Activated T-helper 9 cell treated with anti-CD3 and anti-CD28 coated beads, Interleukin-2, amount 50 U/mL, for 16 hours (primary cell): Measurements from ENCODE around the gene SLC11A1.

Experiments used
- DNase-seq: peaks from one replicate; pipeline ENCODE4 v3.0.0-alpha.2; 2020; ENCODE audit warnings: low read depth

SLC11A1 gene, protein sequence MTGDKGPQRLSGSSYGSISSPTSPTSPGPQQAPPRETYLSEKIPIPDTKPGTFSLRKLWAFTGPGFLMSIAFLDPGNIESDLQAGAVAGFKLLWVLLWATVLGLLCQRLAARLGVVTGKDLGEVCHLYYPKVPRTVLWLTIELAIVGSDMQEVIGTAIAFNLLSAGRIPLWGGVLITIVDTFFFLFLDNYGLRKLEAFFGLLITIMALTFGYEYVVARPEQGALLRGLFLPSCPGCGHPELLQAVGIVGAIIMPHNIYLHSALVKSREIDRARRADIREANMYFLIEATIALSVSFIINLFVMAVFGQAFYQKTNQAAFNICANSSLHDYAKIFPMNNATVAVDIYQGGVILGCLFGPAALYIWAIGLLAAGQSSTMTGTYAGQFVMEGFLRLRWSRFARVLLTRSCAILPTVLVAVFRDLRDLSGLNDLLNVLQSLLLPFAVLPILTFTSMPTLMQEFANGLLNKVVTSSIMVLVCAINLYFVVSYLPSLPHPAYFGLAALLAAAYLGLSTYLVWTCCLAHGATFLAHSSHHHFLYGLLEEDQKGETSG

DNA sequence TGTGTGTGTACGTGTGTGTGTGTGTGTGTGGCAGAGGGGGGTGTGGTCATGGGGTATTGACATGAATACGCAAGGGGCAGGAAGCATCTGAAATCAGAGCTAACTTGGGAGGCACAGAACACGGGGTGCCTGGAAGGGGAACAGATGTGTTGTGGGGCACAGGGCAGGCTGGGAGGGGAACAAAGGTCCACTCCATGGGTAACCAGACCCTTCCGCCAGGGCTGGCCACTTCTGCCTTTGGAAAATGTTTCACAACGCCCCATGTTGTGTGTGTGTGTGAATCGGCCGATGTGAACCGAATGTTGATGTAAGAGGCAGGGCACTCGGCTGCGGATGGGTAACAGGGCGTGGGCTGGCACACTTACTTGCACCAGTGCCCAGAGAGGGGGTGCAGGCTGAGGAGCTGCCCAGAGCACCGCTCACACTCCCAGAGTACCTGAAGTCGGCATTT, at the start of gene SLC11A1:
Gene SLC11A1 (plus strand): TSS at position 358 of the 451 bp plus-strand sequence. CDS start 96 bp downstream, outside the sequence.
- DNase-seq, result no peak

DNA sequence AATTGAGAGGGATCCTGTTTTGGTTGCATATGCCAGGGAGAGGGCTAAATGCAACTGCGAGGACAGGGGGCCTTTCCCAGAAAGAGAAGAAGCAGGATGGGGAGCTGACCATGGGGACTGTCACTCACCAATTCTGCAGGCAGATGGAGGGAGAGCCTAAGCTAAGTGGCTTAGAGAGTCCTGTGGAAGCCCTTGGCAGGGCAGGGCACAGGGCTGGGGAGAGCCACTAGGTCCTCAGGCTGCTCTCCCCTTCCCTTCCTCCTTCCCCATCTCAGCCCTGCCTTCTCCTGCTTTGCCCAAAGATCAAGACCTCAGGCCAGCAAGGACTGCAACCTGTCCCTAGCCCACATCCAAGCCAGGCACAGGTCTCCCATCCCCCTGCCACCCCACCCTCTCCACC, 49.8 kb upstream of the SLC11A1 start:
- DNase-seq, result no peak

DNA sequence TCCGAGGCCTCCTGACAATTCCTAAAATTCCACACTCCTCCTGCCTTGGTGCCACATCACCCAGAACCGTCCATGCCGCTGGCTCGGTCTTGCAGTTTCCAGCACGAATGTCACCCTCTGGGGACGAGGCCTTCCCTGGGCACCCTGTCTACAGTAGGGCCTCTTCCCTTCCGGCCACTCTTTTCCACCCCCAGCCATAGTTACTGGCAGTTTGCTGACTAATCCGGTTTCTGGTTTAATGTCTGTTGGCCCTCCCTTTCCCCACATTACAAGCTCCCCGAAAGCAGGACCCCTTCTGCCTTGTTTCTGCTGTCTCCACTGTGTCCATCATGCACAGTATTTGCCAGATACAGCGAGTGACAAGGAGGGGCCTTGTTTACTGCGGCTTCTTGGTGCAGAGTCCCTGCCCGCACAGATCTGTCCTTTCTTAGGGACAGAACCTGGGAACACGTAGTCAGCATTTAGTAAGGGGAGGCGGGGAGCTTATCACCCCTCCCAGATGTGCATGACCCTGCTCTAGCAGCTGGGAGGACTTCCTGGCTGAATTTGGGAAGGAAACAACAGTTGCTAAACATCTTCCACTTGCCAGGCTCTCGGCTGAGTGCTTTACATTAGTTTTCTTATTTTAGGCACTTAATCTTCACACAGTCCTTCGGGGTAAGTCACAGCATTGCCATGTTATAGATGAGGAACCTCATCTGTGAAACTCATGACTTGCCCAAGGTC, 49.0 kb upstream of the SLC11A1 start:
- DNase-seq, result no peak

DNA sequence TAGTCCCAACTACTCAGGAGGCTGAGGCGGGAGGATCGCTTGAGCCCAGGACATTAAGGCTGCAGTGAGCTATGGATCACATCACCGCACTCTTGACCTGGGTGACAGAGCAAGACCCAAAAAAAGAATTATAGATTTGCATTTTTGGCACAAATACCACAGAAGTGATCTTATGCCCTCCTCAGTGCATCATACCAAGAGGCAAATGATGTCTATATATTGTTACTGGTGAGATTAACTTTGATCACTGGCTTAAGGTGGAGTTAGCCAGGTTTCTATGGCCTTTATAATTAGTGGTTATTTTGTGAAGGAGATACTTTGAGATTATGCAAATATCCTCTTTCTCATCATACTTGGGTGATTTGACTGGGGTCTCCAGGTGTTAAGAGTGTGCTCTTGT, 47.5 kb upstream of the SLC11A1 start:
- DNase-seq, result no peak

DNA sequence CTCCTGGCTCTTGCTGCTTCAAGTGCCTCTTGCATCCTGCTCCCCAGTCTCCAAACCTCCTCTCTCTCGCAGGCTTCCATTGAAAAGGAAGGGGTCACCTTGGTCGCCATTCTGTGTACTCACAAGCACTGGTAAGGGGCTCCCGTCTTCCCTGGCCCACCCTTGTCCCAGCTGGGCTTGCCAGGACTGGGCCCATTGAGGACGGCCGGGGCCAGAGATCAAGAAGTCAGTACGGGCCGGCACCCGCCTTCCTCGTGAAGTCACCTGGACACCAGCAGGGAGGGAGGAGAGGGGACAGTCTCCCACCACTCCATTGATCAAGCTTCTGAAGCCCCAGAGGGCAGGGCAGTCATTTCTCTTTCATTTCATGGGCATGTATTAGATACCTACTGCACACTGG, 41.4 kb upstream of the SLC11A1 start:
- DNase-seq, result no peak

DNA sequence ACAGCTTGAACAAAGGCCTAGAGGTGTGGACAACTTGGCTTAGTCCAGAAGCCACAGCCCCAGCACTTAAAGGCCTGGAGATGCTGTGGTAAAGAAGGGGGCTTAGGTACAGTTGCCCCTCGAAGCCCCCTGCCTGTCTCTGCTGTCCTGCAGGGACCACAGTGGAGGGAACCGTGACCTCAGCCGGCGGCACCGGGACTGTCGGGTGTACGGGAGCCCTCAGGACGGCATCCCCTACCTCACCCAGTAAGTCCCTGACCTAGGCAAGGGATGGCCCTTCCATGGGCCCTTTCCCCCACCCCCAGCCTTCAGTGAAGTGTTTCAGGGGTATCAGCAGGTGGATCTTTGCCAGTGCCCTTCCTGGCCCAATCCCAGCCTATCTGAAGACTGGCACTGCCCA, 40.7 kb upstream of the SLC11A1 start:
- DNase-seq, result no peak

DNA sequence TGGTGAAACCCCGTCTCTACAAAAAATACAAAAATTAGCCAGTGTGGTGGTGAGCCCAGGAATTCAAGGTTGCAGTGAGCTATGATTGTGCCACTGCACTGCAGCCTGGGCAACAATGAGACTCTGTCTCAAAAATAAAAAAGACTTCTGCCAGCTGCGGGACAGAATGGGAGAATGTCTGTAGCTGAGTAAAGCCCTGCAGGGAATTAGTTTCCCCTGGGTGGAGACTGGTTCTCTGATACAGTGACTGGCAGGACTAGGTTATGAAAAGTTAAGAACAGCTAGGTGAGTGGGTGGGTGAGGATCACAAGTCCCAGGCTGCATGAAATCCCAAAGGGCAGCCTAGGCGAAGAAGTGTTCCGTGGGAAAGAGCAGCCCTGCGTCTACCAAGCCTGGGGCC, 39.2 kb upstream of the SLC11A1 start:
- no peak for DNase-seq

DNA sequence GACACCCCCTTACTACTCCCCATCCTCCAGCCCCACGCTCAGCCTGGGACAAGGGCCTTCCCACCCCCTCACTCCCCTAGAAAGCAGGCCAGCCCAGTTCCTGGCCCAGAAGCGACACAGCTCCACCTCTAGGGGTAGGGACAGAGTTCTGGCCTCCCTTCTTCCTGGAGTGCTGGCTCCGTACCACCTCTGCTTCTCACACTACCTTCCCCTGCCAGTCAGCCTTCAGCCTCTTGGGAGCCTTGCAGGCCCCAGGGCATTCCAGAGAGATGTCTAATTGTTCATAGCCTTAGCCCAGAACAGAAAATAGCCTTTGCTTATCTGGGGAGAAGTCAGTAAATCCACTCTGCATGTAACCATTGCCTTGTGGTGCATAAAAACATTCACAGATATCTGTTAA, 38.5 kb upstream of the SLC11A1 start:
- DNase-seq, result no peak

DNA sequence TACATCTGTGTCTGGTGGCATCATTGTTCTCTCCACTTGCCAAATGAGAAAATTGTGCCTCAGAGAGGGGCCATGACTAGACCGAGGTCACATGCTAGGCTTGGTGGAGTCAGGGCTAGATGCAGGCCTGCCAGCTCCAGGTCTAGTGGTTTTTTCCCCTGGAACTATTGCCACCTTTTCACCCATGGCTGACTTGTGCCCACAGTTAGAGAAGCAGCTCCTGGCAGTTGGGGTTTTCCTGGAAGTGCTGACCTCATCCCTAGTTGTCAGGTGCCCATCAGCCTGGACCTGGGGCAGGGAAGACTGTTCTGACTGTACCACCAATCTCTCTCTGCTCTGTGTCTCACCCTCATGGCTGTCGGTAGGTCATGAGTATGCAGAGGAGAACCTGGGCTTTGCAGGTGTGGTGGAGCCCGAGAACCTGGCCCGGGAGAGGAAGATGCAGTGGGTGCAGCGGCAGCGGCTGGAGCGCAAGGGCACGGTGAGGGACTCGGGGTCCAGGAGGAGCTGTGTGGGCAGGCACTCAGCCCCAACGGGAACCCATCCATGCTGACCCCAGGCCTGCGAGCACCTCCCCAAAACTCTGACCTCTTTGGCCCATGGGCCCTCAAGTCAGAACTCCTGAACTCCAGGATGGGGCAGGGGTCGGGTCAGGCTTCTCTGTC, 37.9 kb upstream of the SLC11A1 start:
- DNase-seq, result no peak

DNA sequence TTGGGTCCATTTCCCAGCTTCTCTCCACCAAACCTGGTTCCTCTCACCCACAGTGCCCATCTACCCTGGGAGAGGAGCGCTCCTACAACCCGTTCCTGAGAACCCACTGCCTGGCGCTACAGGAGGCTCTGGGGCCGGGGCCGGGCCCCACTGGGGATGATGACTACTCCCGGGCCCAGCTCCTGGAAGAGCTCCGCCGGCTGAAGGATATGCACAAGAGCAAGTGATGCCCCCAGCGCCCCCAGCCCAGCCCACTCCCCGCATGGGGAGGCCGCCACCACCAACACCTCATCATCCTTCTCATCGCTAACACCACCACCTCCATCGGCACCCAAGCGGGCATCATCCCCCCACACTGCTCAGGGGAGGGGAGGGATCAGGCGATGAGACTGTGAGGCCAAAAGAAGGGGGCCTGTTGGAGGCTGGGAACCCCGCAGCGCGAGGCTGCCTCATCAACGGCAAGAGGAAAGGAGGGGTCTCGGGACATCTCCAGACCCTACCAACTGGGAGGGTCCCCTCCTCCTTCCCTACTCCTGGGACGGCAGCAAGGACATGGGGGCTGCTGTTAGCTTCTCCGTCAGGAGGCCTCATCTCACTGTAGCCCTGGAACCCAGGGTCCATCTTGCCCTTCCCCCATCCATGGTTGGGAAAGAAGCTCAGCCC, 37.2 kb upstream of the SLC11A1 start:
- DNase-seq, result no peak

DNA sequence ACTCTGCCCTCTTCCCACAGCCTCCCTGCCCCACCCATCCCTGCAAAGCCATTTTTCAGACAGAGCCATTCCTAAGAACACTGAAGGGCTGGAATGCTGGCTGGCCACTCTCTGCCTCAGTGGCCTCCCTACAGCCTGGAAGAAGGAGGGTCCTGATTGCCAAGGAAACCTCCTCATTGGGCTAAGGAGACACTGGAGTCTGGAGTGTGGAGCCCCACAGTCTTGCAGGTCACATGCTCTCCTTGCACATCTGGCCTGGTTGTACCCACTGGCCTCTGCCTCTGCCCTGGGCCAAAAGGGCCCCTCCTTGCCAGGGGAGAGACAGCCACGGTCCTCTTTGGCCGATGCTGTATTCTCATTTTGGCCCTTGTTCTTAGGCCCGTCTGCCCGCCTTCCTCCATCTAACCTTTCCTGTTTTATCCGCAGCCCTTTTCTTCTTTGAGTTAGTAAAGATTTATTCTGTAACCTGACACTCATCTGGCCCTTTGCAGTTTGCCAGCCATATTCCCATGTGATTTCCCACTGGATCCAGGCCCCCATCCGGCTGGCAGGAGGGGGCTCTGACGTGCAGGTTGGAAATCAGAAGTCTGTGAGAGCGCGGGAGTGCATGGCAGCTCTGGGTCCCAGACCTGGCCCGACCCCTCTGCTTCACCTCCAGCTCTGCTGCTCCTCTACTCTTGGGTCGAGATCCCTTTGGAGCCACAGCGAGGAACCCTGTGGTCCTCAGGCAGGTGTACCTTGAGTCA, 36.4 kb upstream of the SLC11A1 start:
- no peak for DNase-seq

DNA sequence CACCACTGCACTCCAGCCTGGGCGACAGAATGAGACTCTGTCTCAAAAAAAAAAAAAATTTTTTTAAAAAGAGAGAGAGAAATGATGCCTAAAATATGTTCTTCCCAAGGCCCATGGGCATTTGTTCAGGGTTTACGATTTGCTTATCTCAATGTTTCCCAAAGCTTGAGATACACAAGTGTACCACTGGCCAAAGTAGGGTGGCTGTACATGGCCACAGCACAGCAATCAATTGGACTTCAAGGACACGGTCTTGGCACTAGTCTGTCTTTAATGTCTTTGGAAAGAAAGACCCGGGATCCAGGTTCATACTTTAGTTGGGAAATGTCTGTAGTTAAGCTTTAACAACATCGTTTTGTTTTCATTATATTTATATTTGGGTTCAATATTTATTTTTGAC, 34.9 kb upstream of the SLC11A1 start:
- no peak for DNase-seq

DNA sequence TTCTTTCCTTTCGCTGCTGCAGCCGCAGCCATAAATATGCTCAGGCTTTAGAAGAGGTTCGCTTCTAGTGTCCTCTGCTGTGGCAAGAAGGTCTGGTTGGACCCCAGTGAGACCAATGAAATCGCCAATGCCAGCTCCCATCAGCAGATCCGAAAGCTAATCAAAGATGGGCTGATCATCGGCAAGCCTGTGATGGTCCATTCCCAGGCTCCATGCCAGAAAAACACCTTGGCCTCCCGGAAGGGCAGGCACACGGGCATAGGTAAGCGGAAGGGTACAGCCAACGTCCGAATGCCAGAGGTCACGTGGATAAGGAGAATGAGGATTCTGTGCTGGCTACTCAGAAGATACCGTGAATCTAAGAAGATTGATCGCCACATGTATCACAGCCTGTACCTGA, 28.0 kb upstream of the SLC11A1 start:
- no peak for DNase-seq

DNA sequence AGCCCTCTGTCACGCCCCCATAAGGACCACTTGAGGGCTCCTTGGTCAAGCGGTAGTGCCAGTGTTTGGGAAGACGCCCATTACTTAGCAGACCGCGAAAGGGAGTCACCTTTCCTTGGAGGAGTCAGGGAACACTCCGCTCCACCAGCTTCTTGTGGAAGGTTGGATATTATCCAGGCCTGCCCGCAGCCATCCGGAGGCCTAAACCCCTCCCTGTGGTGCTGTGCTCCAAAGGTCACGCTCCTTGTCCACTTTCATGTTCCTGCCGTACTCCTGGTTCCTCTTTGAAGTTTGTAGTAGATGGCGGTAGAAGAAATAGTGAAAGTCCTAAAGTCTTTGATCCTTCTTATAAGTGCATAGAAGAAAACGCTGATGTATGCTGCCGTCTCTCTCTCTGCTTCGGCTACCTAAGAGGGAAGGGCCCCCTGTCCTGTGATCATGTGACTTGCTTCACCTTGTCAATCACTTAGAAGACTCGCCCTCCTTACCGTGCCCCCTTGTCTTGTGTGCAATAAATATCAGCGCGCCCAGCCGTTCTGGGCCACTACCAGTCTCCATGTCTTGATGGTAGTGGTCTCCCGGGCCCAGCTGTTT, 27.1 kb upstream of the SLC11A1 start:
- no peak for DNase-seq

DNA sequence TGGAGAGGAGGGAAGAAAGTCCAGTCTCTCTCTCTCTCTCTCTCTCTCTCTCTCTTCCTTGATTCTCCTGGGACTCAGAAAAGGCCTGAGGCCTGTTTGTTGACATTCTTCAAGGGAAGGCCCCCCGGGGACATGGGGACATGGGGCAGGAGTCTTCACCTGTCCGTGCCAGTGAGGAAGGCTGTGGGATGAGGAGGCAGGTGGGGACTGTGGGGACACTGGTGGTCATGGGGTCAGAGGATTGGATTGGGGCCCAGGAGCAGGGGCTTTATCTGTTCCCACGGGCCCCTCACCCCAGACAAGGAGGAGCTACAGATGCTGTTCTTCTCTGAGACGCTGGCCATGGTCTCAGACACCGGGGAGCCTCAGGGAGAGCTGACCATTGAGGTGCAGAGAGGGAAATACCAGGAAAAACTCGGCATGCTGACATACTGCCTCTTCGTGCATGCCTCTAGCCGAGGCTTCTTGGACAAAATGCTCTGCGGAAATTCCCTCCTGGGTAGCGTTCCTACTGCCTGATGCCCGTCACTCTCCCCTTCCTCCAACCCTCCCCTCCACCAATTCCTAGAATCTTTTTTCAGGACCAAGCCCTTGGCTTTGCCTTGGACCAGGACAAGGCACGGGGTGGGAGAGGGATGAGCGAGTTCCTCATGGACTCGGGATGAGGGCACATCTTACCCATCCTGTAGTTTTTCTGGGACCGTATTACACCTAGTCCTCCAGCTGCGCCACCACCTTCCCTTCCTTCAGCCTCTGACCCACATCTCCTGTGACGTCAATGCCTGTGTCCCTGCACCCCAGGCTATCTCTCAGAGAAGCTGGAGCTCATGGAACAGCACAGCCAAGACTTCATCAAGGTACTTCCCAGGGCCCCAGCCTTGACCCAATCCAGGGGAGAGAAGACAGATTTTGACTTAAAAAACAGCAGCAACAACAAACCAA, 24.6 kb upstream of the SLC11A1 start:
- no peak for DNase-seq

DNA sequence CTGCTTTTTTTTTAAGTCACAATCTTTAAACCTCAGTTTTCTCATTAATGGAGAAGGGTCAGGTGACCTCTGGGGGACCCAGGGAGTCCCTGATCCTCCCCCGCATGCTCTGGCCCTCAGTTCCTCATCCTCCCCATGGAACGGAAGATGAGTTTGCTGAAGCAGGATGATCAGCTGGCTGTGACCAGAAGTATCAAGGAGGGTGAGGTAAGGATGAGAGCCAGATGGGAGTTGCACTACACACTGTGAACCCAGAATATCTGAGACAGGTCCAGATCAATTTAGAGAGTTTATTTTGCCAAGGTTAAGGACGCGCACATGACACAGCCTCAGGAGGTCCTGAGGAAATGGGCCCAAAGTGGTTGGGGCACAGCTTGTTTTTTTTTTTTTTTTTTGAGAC, 21.6 kb upstream of the SLC11A1 start:
- DNase-seq, result no peak

DNA sequence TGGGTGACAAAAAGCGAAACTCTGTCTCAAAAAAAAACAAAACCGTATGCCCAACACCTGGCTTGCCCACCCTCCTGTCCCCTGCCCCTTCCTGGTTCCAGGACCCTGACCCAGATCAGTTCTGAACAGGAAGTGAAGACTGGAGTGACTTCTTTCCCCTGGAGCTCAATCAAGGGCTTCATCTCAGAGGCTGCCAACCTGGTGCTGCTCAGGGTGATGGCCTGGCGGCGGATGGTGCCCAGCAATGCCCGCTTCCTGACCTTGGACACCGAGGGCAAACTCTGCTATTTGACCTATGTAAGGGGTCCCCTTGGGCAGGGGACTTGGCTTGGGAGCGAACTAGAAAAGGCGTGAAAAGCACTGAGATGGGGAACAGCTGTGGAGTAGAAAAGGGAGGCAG, 19.5 kb upstream of the SLC11A1 start:
- no peak for DNase-seq

DNA sequence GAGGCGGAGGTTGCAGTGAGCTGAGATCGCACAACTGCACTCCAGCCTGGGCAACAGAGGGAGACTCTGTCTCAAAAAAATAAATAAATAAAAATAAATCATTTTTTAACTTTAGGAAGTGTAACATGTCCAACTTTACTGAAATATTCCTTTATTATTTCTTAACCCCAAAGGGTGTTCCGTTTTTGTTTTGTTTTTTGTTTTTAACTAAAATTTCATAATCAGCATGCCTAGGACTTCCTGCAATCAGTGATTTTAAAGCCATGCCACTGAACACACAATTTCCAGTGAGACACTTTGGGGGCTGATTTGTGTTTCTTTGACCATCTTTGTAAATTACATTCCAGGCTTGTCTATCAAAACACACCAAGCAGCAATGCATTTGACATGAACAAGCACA, 18.3 kb upstream of the SLC11A1 start:
- DNase-seq, result no peak

DNA sequence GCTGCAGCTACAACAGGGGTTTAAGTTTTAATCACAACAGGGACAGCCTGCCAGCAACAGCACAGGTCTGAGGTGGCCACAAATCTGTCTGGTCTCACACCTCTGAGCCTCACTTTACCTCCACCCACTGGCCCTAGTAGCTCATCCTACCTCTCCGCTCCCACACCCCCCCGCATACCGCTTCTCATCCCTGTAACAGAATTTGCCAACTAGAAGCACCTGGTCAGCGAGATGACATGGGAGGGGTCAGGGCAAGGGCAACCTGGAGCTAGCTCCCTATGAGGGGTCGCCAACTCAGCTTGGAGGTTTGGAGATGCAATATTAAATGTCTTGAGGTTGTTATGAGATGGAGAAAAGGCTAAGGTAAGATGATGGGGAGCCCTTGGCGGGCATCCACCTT, 17.9 kb upstream of the SLC11A1 start:
- DNase-seq, result no peak
